Neural cell (in vitro differentiated cells): ENCODE results near the gene GMEB2. TPM values are rescaled to one million over a fixed set of nuclear protein-coding genes. Genes with fewer than 3 reads are reported as not detected.
"Not testable (repeated sequence)": the region's sequence is repeated elsewhere in the genome, so short reads cannot be mapped to it uniquely, and the experiment has no call there.

ENCODE experiments used
- H2AFZ ChIP-seq: fragments of 200-600, 300-800 bp; sonication (generic), shearing (Covaris generic); 2 replicates; pipeline ENCODE4 v1.6.0; 2014; ENCODE audit warnings: low read depth, mild to moderate bottlenecking, antibody characterized with exemption, low read length, moderate library complexity
- H3F3A ChIP-seq: fragments of 200-600 bp; shearing (Covaris generic); 2 replicates; pipeline ENCODE4 v1.6.1; 2016; ENCODE audit warnings: mild to moderate bottlenecking, moderate library complexity, mixed read lengths, antibody characterized with exemption, low read length; ENCODE audit not compliant: insufficient read depth, poor library complexity, severe bottlenecking
- H3K27ac ChIP-seq: fragments of 200-600, 300-800 bp; sonication (generic), shearing (Covaris generic); 2 replicates; pipeline ENCODE4 v1.5.1; 2014; ENCODE audit warnings: mild to moderate bottlenecking, low read length, moderate library complexity
- H3K27me3 ChIP-seq: fragments of 300-800, 200-600 bp; sonication (generic), shearing (Covaris generic); 2 replicates; pipeline ENCODE4 v1.6.0; 2014; ENCODE audit warnings: mild to moderate bottlenecking, low read depth, low read length, moderate library complexity; ENCODE audit not compliant: insufficient read depth
- H3K36me3 ChIP-seq: fragments of 300-800, 200-600 bp; sonication (generic), shearing (Covaris generic); 2 replicates; pipeline ENCODE4 v1.5.1; 2014; ENCODE audit warnings: mild to moderate bottlenecking, antibody characterized with exemption, low read length, moderate library complexity; ENCODE audit not compliant: insufficient read depth
- H3K4me2 ChIP-seq: fragments of 300-800, 200-600 bp; sonication (generic), shearing (Covaris generic); 2 replicates; pipeline ENCODE4 v1.6.0; 2014; ENCODE audit warnings: mild to moderate bottlenecking, low read length
- H3K4me3 ChIP-seq: fragments of 300-800, 200-600 bp; sonication (generic), shearing (Covaris generic); 2 replicates; pipeline ENCODE4 v1.5.1; 2014; ENCODE audit warnings: mild to moderate bottlenecking, low read length, moderate library complexity
- H3K79me2 ChIP-seq: fragments of 200-600 bp; shearing (Covaris generic); replicated peaks from 2 replicates; pipeline ENCODE4 v1.6.0; 2014; ENCODE audit warnings: mild to moderate bottlenecking, low read length, moderate library complexity; ENCODE audit not compliant: insufficient read depth
- H3K9ac ChIP-seq: fragments of 300-800, 200-600 bp; sonication (generic), shearing (Covaris generic); 2 replicates; pipeline ENCODE4 v1.6.1; 2016; ENCODE audit warnings: mild to moderate bottlenecking, low read length, mixed read lengths
- H3K9me2 ChIP-seq: fragments of 200-600 bp; shearing (Covaris generic); 2 replicates; pipeline ENCODE4 v1.6.1; 2016; ENCODE audit warnings: mild to moderate bottlenecking, low read length, mixed read lengths; ENCODE audit not compliant: insufficient read depth
- H3K9me3 ChIP-seq: fragments of 200-600, 300-800 bp; sonication (generic), shearing (Covaris generic); 2 replicates; pipeline ENCODE4 v1.6.1; 2016; ENCODE audit warnings: mild to moderate bottlenecking, mixed run types, low read length, moderate library complexity, mixed read lengths
- H4K20me1 ChIP-seq: fragments of 200-600 bp; shearing (Covaris generic); 2 replicates; pipeline ENCODE4 v1.6.1; 2016; ENCODE audit warnings: mild to moderate bottlenecking, mixed run types; ENCODE audit not compliant: insufficient read depth
- EP300 ChIP-seq: fragments of 450-650 bp; conservative IDR thresholded peaks from 2 replicates; pipeline ENCODE4 v1.6.1; 2014; ENCODE audit warnings: antibody characterized with exemption, mild to moderate bottlenecking, moderate library complexity; ENCODE audit not compliant: poor library complexity, severe bottlenecking
- EZH2 ChIP-seq: fragments of 200-600, 300-800 bp; shearing (Covaris generic), sonication (generic); IDR thresholded peaks from 2 replicates; pipeline ENCODE4 v1.6.1; 2014; ENCODE audit warnings: antibody characterized with exemption, low read length, borderline replicate concordance, mild to moderate bottlenecking; ENCODE audit not compliant: insufficient read depth, poor library complexity, severe bottlenecking
- MXI1 ChIP-seq: fragments of 450-650 bp; conservative IDR thresholded peaks from 2 replicates; pipeline ENCODE4 v1.6.1; 2014; ENCODE audit warnings: antibody characterized with exemption, mild to moderate bottlenecking; ENCODE audit not compliant: poor library complexity, severe bottlenecking
- POLR2AphosphoS5 ChIP-seq: IDR thresholded peaks from 2 replicates; pipeline ENCODE4 v1.6.1; 2012
- RAD21 ChIP-seq: fragments of 450-650 bp; conservative IDR thresholded peaks from 2 replicates; pipeline ENCODE4 v1.6.1; 2014; ENCODE audit warnings: antibody characterized with exemption, mild to moderate bottlenecking, moderate library complexity
- REST ChIP-seq: IDR thresholded peaks from 2 replicates; pipeline ENCODE4 v1.6.1; 2012; ENCODE audit warnings: borderline replicate concordance
- SMC3 ChIP-seq: fragments of 450-650 bp; conservative IDR thresholded peaks from 2 replicates; pipeline ENCODE4 v1.6.1; 2014; ENCODE audit warnings: antibody characterized with exemption, mild to moderate bottlenecking, moderate library complexity; ENCODE audit not compliant: poor library complexity
- TAF1 ChIP-seq: IDR thresholded peaks from 2 replicates; pipeline ENCODE4 v1.6.1; 2012; ENCODE audit warnings: low read depth
- polyA plus RNA-seq: library from polyadenylated mRNA; depleted of rRNA; stranded (reverse); fragments of >200 nt; gene quantifications from 2 replicates; pipeline ENCODE4 v1.2.3, GENCODE V29; 2014
- TF ChIP-seq, protein P1 (sequence below): fragments of 450-650 bp; IDR thresholded peaks from 2 replicates; pipeline ENCODE4 v1.5.1; 2014; ENCODE audit warnings: antibody characterized with exemption, mild to moderate bottlenecking, moderate library complexity; ENCODE audit not compliant: poor library complexity, severe bottlenecking

Gene GMEB2
- polyA plus RNA-seq, 1 donor from 2014 or later: 13.7 TPM

DNA sequence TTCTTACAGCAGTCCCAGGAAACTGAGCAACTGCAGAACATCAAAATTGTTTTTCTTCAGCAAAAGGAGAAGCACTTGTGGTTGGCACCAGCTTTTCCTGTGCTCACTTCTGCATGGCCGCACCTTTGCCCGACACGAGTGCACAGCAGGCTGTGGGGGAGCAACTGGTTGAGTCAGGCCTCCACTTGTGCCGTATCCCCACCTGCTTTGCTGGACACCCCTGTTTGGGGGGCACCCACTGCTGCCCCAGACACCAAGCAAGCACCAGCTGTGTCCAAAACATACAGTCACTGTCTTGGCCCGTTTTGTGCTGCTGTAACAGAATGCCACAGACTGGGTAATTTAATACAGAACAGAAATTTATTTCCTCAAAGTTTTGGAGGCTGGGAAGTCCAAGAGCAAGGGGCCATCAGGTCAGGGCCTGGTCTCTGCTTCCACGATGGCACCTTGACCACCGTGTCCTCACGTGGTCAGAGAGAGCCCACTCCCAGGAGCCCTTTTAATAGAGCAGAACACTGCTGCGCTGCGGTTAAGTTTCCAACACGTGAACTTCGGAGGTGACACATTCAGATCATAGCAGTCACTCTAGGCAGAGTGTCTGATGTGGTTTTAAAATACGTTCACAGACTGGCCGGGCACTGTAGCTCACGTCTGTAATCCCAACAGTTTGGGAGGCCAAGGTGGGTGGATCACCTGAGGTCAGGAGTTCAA lies 8.7 kb upstream of the GMEB2 start:
- Histone ChIP-seq H3K36me3 (no peaks in the 10 kb centered on the region), H3K27ac (no peak overlapping the region), H3K9ac (no peak overlapping the region), H3K9me2 (no peaks in the 10 kb centered on the region), H2AFZ (no peak overlapping the region), H3K4me3 (no peak overlapping the region), H3F3A (no peaks in the 10 kb centered on the region), H3K9me3 (no peaks in the 10 kb centered on the region), H3K79me2 (no peaks in the 10 kb centered on the region), H4K20me1 (no peaks in the 10 kb centered on the region), H3K4me2 (no peak overlapping the region), H3K27me3 (no peaks in the 10 kb centered on the region)
- no peak for TF ChIP-seq REST
- no peak for TF ChIP-seq RAD21

GRCh38 chr20:63633732-63634131 lies 6.8 kb upstream of the GMEB2 start:
- no peak overlapping the region for H3K27ac ChIP-seq
- no peaks in the 10 kb centered on the region for H3F3A ChIP-seq
- H3K4me3 ChIP-seq: no peak overlapping the region
- H2AFZ ChIP-seq: no peak overlapping the region
- no peaks in the 10 kb centered on the region for H3K9me2 ChIP-seq
- H3K4me2 ChIP-seq: no peak overlapping the region
- no peaks in the 10 kb centered on the region for H4K20me1 ChIP-seq
- H3K79me2 ChIP-seq: peaks cover under 1% of the 10 kb centered on the region
- H3K9me3 ChIP-seq: no peaks in the 10 kb centered on the region
- H3K27me3 ChIP-seq: no peaks in the 10 kb centered on the region
- TF ChIP-seq EZH2 (no peak), REST (no peak), EP300 (no peak), SMC3 (no peak), MXI1 (no peak), TAF1 (no peak), RAD21 (no peak), POLR2AphosphoS5 (no peak)
- TF ChIP-seq, protein P1, sequence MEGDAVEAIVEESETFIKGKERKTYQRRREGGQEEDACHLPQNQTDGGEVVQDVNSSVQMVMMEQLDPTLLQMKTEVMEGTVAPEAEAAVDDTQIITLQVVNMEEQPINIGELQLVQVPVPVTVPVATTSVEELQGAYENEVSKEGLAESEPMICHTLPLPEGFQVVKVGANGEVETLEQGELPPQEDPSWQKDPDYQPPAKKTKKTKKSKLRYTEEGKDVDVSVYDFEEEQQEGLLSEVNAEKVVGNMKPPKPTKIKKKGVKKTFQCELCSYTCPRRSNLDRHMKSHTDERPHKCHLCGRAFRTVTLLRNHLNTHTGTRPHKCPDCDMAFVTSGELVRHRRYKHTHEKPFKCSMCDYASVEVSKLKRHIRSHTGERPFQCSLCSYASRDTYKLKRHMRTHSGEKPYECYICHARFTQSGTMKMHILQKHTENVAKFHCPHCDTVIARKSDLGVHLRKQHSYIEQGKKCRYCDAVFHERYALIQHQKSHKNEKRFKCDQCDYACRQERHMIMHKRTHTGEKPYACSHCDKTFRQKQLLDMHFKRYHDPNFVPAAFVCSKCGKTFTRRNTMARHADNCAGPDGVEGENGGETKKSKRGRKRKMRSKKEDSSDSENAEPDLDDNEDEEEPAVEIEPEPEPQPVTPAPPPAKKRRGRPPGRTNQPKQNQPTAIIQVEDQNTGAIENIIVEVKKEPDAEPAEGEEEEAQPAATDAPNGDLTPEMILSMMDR: no peak
- H3K9ac ChIP-seq: no peak overlapping the region
- no peaks in the 10 kb centered on the region for H3K36me3 ChIP-seq

DNA sequence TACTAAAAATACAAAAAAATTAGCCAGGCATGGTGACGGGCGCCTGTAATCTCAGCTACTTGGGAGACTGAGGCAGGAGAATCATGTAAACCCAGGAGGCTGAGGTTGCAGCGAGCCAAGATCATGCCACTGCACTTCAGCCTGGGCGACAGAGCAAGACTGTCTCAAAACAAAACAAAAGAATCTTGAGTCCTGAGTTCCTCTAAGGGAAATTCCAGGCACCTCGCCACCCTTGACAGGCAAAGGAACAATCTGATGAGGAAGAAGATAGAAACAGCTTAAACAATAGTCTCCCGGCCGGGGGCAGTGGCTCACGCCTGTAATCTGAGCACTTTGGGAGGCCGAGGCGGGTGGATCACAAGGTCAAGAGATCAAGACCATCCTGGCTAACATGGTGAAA lies 4.5 kb upstream of the GMEB2 start:
- not testable (repeated sequence) for H3K9ac ChIP-seq, H3K9me3 ChIP-seq, H3K27ac ChIP-seq, H2AFZ ChIP-seq, H3K4me2 ChIP-seq, H3K4me3 ChIP-seq, H3K36me3 ChIP-seq, H4K20me1 ChIP-seq, H3F3A ChIP-seq, H3K9me2 ChIP-seq, H3K27me3 ChIP-seq
- H3K79me2 ChIP-seq: peaks cover 10% of the 10 kb centered on the region

DNA sequence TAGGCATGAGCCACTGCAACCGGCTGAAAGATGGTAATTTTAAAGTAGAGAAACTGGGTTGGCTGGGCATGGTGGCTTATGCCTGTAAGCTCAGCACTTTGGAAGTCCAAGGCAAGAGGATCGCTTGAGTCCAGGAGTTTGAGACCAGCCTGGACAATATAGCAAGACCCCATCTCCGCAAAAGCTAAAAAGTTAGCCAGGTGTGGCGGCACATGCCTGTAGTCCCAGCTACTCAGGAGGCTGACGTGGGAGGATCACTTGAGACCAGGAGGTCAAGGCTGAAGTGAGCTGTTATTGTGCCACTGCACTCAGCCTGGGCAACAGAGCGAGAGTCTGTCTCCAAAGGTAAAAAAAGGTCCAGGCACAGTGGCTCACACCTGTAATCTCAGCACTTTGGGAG lies 4.1 kb upstream of the GMEB2 start:
- H3K27ac ChIP-seq, H3K9me2 ChIP-seq, H3K36me3 ChIP-seq, H3K27me3 ChIP-seq, H3K4me3 ChIP-seq, H3K4me2 ChIP-seq, H3K9ac ChIP-seq, H4K20me1 ChIP-seq, H3K9me3 ChIP-seq, H2AFZ ChIP-seq, H3F3A ChIP-seq: not testable (repeated sequence)
- H3K79me2 ChIP-seq: peaks cover 12% of the 10 kb centered on the region
